ENCODE data around the gene CAP2. TPM values are rescaled to one million over a fixed set of nuclear protein-coding genes. Genes with fewer than 3 reads are reported as not detected.

Gene CAP2
- total RNA-seq, 1 experiment from 2014 or later = 10.9 TPM

- DNase-seq (ENCODE audit: low spot score) = no peak
Observed at GRCh38 chr6:17475606-17476244, 82.3 kb downstream of the CAP2 start.

GRCh38 chr6:17476511-17476910 is 83.1 kb downstream of the CAP2 start:
- no peak for DNase-seq (ENCODE audit: low spot score)

GRCh38 chr6:17477356-17477755 is 84.0 kb downstream of the CAP2 start:
- DNase-seq (ENCODE audit: low spot score) = no peak

GRCh38 chr6:17478223-17478907 is 85.0 kb downstream of the CAP2 start:
- no peak for DNase-seq (ENCODE audit: low spot score)

- DNase-seq (ENCODE audit: low spot score) = no peak
Observed at GRCh38 chr6:17478946-17479345, 85.6 kb downstream of the CAP2 start.

GRCh38 chr6:17480476-17480875 is 87.1 kb downstream of the CAP2 start:
- no peak for DNase-seq (ENCODE audit: low spot score)

- DNase-seq (ENCODE audit: low spot score) = no peak
Observed at GRCh38 chr6:17482711-17483110, 89.3 kb downstream of the CAP2 start.

GRCh38 chr6:17483391-17484016 is 90.1 kb downstream of the CAP2 start:
- DNase-seq (ENCODE audit: low spot score) = no peak

GRCh38 chr6:17484201-17484849 is 90.9 kb downstream of the CAP2 start:
- DNase-seq (ENCODE audit: low spot score) = no peak

GRCh38 chr6:17485181-17485580 is 91.8 kb downstream of the CAP2 start:
- DNase-seq (ENCODE audit: low spot score) = no peak

GRCh38 chr6:17485946-17486345 is 92.6 kb downstream of the CAP2 start:
- DNase-seq (ENCODE audit: low spot score) = no peak

GRCh38 chr6:17486680-17487079 is 93.3 kb downstream of the CAP2 start:
- DNase-seq (ENCODE audit: low spot score) = no peak

- peak; percentile 81 for DNase-seq (ENCODE audit: low spot score)
Observed at GRCh38 chr6:17490724-17491123, 97.3 kb downstream of the CAP2 start.

- peak; percentile 61 for DNase-seq (ENCODE audit: low spot score)
Observed at GRCh38 chr6:17491416-17492142, 98.2 kb downstream of the CAP2 start.

- DNase-seq (ENCODE audit: low spot score) = no peak
Observed at GRCh38 chr6:17492350-17492749, 99.0 kb downstream of the CAP2 start.

- peak; percentile 83 for DNase-seq (ENCODE audit: low spot score)
Observed at GRCh38 chr6:17493286-17493685, 99.9 kb downstream of the CAP2 start.

GRCh38 chr6:17494177-17494576 is 100.8 kb downstream of the CAP2 start:
- DNase-seq (ENCODE audit: low spot score) = no peak

- DNase-seq (ENCODE audit: low spot score) = no peak
Observed at GRCh38 chr6:17494919-17495318, 101.5 kb downstream of the CAP2 start.

GRCh38 chr6:17497535-17498095 is 104.2 kb downstream of the CAP2 start:
- no peak for DNase-seq (ENCODE audit: low spot score)

- DNase-seq (ENCODE audit: low spot score) = no peak
Observed at GRCh38 chr6:17501442-17501841, 108.0 kb downstream of the CAP2 start.

- no peak for DNase-seq (ENCODE audit: low spot score)
Observed at GRCh38 chr6:17501982-17502704, 108.7 kb downstream of the CAP2 start.

Data from H4 (cell line).